Endodermal cell (in vitro differentiated cells): ENCODE measurements around the gene ADORA1. TPM values are rescaled to one million over a fixed set of nuclear protein-coding genes. Genes with fewer than 3 reads are reported as not detected.

Source experiments
- DNase-seq: peaks from one replicate; pipeline ENCODE4 v3.0.0-alpha.2; 2017
- H3K27ac ChIP-seq: 2 replicates; pipeline ENCODE4 v1.5.1; 2013; ENCODE audit warnings: mild to moderate bottlenecking, low read depth, low read length, moderate library complexity
- H3K27me3 ChIP-seq: 2 replicates; pipeline ENCODE4 v1.6.1; 2013; ENCODE audit warnings: mild to moderate bottlenecking, low read length, moderate library complexity; ENCODE audit not compliant: insufficient read depth, control insufficient read depth, poor library complexity, severe bottlenecking
- H3K36me3 ChIP-seq: 2 replicates; pipeline ENCODE4 v1.7.0; 2013; ENCODE audit warnings: mild to moderate bottlenecking, low read length, moderate library complexity; ENCODE audit not compliant: control insufficient read depth, insufficient read depth
- H3K4me1 ChIP-seq: one replicate; pipeline ENCODE4 v1.7.0; 2013; ENCODE audit warnings: low read length; ENCODE audit not compliant: control insufficient read depth, insufficient read depth
- H3K4me3 ChIP-seq: 2 replicates; pipeline ENCODE4 v1.5.1; 2013; ENCODE audit warnings: mild to moderate bottlenecking, low read length, moderate library complexity
- H3K9ac ChIP-seq: 2 replicates; pipeline ENCODE4 v1.6.1; 2013; ENCODE audit warnings: mild to moderate bottlenecking, low read length, moderate library complexity; ENCODE audit not compliant: poor library complexity, severe bottlenecking; ENCODE audit errors: extremely low read depth
- H3K9me3 ChIP-seq: 2 replicates; pipeline ENCODE4 v1.6.1; 2013; ENCODE audit warnings: mild to moderate bottlenecking, low read length, moderate library complexity; ENCODE audit not compliant: control insufficient read depth
- H3K27ac Mint-ChIP-seq: 2 replicates; pipeline ENCODE4 v1.8.0; 2020; ENCODE audit warnings: mixed read lengths
- H3K27me3 Mint-ChIP-seq: 2 replicates; pipeline ENCODE4 v1.8.0; 2021; ENCODE audit warnings: mild to moderate bottlenecking, mixed read lengths; ENCODE audit not compliant: insufficient read depth
- H3K36me3 Mint-ChIP-seq: 2 replicates; pipeline ENCODE4 v1.8.0; 2020; ENCODE audit warnings: low read depth, mixed read lengths
- H3K4me1 Mint-ChIP-seq: 2 replicates; pipeline ENCODE4 v1.8.0; 2020; ENCODE audit warnings: mixed read lengths
- H3K4me3 Mint-ChIP-seq: 2 replicates; pipeline ENCODE4 v1.8.0; 2020; ENCODE audit warnings: mild to moderate bottlenecking, moderate library complexity, mixed read lengths
- H3K9me3 Mint-ChIP-seq: 2 replicates; pipeline ENCODE4 v1.8.0; 2020; ENCODE audit warnings: mild to moderate bottlenecking, mixed read lengths
- WGBS, 2 experiments: methylation state at CpG; one replicate each; pipeline versions ENCODE4 v1.1.5 to v1.1.7; 2013; ENCODE audit warnings: missing lambda C conversion rate in 2 of 2, mixed read lengths in 1 of 2; ENCODE audit not compliant: insufficient coverage in 1 of 2, insufficient read length in 1 of 2; 5-methylcytosine and 5-hydroxymethylcytosine counted together
- total RNA-seq, 2 donors: library from RNA; stranded (reverse); fragmentation: NEBNext Ultra II Directional in 1 of 2; extraction: Animal tissue kit (Norgen Biotek cat#: 25700) in 1 of 2; gene quantifications; 2 replicates in 1 of 2; 3 replicates in 1 of 2; pipeline ENCODE4 v1.2.1, GENCODE V29; 2021
- TF ChIP-seq, protein P1 (sequence below): fragments of 200-600 bp; sonication (generic); conservative IDR thresholded peaks from 2 replicates; pipeline ENCODE4 v1.5.0; 2021; ENCODE audit warnings: antibody characterized with exemption, mild to moderate bottlenecking

ADORA1 gene
- total RNA-seq, 2 donors from 2014 or later = 2.0 to 2.1 TPM

DNA sequence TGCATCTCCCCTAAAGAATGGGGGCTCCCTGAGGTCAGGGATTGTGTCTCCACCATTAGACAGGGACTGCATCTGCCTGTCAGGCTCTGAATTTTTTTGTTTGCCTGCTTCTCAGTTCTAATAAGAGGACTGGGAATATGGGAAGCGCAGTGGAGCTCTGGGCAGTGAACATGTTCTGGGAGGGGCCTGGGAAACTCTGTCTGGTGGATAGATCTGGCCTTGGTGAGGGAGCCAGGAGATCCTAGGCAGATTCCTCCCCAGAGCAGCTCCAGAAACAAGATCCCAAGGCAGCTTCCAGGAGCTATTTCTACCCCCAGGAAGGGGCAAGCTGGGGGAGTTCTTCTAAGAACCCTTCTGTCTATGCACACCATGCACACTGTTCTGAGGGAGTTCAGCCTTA lies 29.1 kb upstream of the ADORA1 start:
- Mint-ChIP-seq H3K27me3 (peaks cover 8% of the 10 kb centered on the region), H3K27ac (no peak overlapping the region), H3K9me3 (peaks cover 38% of the 10 kb centered on the region), H3K4me3 (no peak overlapping the region), H3K4me1 (no peaks in the 10 kb centered on the region), H3K36me3 (peaks cover 1% of the 10 kb centered on the region)
- TF ChIP-seq, protein P1, sequence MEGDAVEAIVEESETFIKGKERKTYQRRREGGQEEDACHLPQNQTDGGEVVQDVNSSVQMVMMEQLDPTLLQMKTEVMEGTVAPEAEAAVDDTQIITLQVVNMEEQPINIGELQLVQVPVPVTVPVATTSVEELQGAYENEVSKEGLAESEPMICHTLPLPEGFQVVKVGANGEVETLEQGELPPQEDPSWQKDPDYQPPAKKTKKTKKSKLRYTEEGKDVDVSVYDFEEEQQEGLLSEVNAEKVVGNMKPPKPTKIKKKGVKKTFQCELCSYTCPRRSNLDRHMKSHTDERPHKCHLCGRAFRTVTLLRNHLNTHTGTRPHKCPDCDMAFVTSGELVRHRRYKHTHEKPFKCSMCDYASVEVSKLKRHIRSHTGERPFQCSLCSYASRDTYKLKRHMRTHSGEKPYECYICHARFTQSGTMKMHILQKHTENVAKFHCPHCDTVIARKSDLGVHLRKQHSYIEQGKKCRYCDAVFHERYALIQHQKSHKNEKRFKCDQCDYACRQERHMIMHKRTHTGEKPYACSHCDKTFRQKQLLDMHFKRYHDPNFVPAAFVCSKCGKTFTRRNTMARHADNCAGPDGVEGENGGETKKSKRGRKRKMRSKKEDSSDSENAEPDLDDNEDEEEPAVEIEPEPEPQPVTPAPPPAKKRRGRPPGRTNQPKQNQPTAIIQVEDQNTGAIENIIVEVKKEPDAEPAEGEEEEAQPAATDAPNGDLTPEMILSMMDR = no peak
- H3K4me3 ChIP-seq = no peak overlapping the region
- WGBS, 2 experiments = 100% methylated on average over 1 of the region's 1 CpG
- H3K4me1 ChIP-seq = no peaks in the 10 kb centered on the region
- H3K27me3 ChIP-seq = no peaks in the 10 kb centered on the region
- peaks cover 41% of the 10 kb centered on the region for H3K9me3 ChIP-seq
- DNase-seq = no peak
- no peak overlapping the region for H3K27ac ChIP-seq
- no peak overlapping the region for H3K9ac ChIP-seq
- H3K36me3 ChIP-seq = no peaks in the 10 kb centered on the region

DNA sequence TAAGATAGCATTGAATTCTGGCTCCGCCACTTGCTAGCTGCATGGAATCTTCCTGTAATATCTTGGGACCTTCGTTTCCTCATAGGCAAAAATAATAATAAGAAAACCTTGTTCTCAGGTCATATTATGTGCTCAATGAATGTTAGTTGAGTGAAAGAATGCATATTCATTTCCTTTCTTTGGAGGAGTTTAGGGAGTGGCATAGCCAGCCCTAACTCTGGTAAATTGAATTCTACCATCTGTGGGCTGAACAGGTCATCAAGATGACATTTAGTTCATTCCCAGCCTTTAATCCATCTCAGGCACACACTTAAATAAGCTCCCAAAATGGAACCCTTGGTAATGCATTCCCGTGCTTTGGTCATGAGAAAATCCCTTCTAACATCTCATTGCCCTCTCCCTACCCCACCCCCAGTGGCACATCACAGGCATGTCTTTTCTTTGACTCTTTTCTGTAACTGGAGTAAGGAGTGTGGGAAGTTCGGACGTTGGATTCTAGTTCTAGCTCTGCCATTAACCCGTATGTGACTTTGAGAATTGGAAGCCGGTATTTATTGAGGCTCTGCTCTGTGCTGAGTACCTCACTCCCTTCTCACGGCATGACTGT lies 28.5 kb upstream of the ADORA1 start:
- Histone ChIP-seq H3K27me3 (no peaks in the 10 kb centered on the region), H3K9ac (no peak overlapping the region), H3K4me1 (peaks cover 5% of the 10 kb centered on the region), H3K36me3 (no peaks in the 10 kb centered on the region), H3K4me3 (no peak overlapping the region), H3K9me3 (peaks cover 35% of the 10 kb centered on the region), H3K27ac (no peak overlapping the region)
- Mint-ChIP-seq H3K36me3 (peaks cover 1% of the 10 kb centered on the region), H3K27ac (no peak overlapping the region), H3K4me3 (no peak overlapping the region), H3K4me1 (no peaks in the 10 kb centered on the region), H3K27me3 (peaks cover 8% of the 10 kb centered on the region), H3K9me3 (peaks cover 34% of the 10 kb centered on the region)
- DNase-seq = no peak
- WGBS, 2 experiments = 85 to 93% methylated on average over 6 to 8 of the region's 8 CpGs
- TF ChIP-seq, protein P1 = no peak

DNA sequence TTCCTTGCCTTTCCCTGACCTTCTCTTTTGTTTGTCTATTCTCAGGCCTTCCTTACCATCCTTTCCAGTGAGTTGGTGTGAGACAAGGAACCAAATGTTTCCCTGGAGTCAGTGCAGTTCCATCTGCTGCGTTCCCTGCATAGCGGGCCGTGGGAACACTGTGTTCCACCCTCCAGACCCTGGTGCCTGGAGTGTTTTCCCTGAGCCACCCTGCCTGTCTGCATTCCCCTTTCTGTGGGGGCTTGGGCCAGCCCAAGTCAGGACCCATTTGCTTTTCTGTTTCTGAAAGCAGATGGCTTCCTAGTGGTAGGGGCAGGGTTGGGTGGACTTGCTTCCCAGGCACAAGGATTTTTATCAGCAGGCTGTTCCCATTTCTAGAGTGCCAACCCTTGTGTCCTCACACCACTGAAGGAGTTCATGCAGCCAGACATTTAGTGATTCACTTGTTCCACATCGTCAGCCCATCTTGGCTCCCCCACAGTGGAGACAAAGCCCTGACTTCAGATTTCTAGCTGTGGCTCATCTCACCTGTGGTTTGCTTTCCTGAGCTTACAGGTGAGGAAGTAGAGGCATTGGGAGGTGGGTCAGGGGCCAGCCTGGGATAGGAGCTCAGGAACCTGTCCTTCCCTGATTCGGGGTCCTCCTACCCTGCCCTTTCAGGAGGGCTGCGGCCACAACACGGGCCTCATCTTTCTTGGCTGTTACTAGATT lies 27.6 kb upstream of the ADORA1 start:
- H3K27ac Mint-ChIP-seq = no peak overlapping the region
- H3K27me3 Mint-ChIP-seq = peaks cover 6% of the 10 kb centered on the region
- Histone ChIP-seq H3K9ac (no peak overlapping the region), H3K27ac (no peak overlapping the region), H3K4me1 (peaks cover 5% of the 10 kb centered on the region), H3K4me3 (no peak overlapping the region), H3K36me3 (no peaks in the 10 kb centered on the region), H3K9me3 (peaks cover 32% of the 10 kb centered on the region), H3K27me3 (no peaks in the 10 kb centered on the region)
- no peak for DNase-seq
- no peak overlapping the region for H3K4me3 Mint-ChIP-seq
- peaks cover 27% of the 10 kb centered on the region for H3K9me3 Mint-ChIP-seq
- H3K36me3 Mint-ChIP-seq = no peaks in the 10 kb centered on the region
- H3K4me1 Mint-ChIP-seq = no peaks in the 10 kb centered on the region
- 94 to 97% methylated on average over 4 to 7 of the region's 7 CpGs for WGBS, 2 experiments
- TF ChIP-seq, protein P1 = no peak
